GM18858 (cell line): Measurements from ENCODE around the gene TMEM69.
"Not testable (repeated sequence)": the region's sequence is repeated elsewhere in the genome, so short reads cannot be mapped to it uniquely, and the experiment has no call there.

Source experiments
- ATAC-seq: cut with Tn5 transposase; IDR thresholded peaks from one replicate; pipeline ENCODE4 v1.9.1; 2021; ENCODE audit not compliant: unreplicated experiment

The TMEM69 gene

GRCh38 chr1:45730780-45731319 lies 42.9 kb downstream of the TMEM69 start:
- no peak for ATAC-seq

DNA sequence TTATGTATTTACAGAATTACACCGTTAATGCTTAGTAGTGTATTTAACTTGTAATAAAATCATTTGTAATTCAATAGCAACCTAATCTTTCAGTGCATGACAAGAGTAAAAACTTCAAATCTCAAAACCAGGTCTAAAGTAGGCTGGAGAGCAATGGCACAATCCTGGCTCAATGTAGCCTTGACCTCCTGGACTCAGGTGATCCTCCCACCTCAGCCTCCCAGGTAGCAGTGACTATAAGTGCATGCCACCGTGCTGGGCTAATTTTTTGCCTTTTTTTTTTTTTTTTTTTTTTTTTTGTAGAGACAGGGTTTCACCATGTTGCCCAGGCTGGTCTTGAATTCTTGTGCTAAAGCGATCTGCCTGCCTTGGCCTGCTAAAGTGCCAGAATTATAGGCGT lies 51.2 kb downstream of the TMEM69 start:
- no peak for ATAC-seq

GRCh38 chr1:45739641-45740156 lies 51.7 kb downstream of the TMEM69 start:
- not testable (repeated sequence) for ATAC-seq
